Hepatocyte (in vitro differentiated cells): ENCODE results near the gene POC1A.

Experiments used
- CTCF ChIP-seq: fragments of 200-600 bp; sonication (generic); IDR thresholded peaks from 2 replicates; pipeline ENCODE4 v1.5.1; 2016; ENCODE audit warnings: antibody characterized with exemption, mild to moderate bottlenecking; ENCODE audit not compliant: poor library complexity
- EZH2phosphoT487 ChIP-seq: fragments of 200-600 bp; sonication (generic); IDR thresholded peaks from one replicate; pipeline ENCODE4 v1.6.1; 2018; ENCODE audit warnings: antibody characterized with exemption, mild to moderate bottlenecking, low read depth, moderate library complexity; ENCODE audit not compliant: unreplicated experiment, severe bottlenecking

GRCh38 chr3:52093756-52094545, 60.3 kb downstream of the POC1A start:
- TF ChIP-seq EZH2phosphoT487 (no peak), CTCF (no peak)
